PC-9 (cell line): ENCODE data around the gene PTAFR. TPM values are rescaled to one million over a fixed set of nuclear protein-coding genes. Genes with fewer than 3 reads are reported as not detected.

Source experiments
- BruUV-seq: library from RNA; stranded (reverse); fragments of 400-500 nt; replicated peaks from 2 replicates; lab custom pipeline; 2021; lab: Mats Ljungman, UMichigan
- CTCF ChIA-PET: fragments of 300-600 bp; sonication (Branson Sonifier 250); formaldehyde crosslinking; loops from one replicate; lab custom pipeline; 2022; ENCODE audit warnings: antibody characterized with exemption; lab: Charles Lee
- POLR2A ChIA-PET: fragments of 300-600 bp; sonication (Branson Sonifier 250); formaldehyde crosslinking; loops from one replicate; lab custom pipeline; 2022; ENCODE audit warnings: antibody characterized with exemption; ENCODE audit not compliant: unreplicated experiment; lab: Charles Lee
- DNase-seq, 2 experiments: peaks; one replicate each; pipeline versions ENCODE4 v3.0.0 to v3.0.0-alpha.2; 2015 to 2022; ENCODE audit warnings: mixed read lengths in 1 of 2
- H2AFZ ChIP-seq: fragments of 200-600 bp; sonication (generic); 2 replicates; pipeline ENCODE4 v1.8.1; 2017; ENCODE audit warnings: antibody characterized with exemption
- H3F3A ChIP-seq: fragments of 200-600 bp; sonication (generic); 2 replicates; pipeline ENCODE4 v1.8.1; 2017; ENCODE audit warnings: antibody characterized with exemption, mild to moderate bottlenecking, low read depth; ENCODE audit not compliant: insufficient read depth
- H3K27ac ChIP-seq: fragments of 200-600 bp; sonication (generic); 2 replicates; pipeline ENCODE4 v1.6.1; 2016; ENCODE audit warnings: mixed run types
- H3K27me3 ChIP-seq: fragments of 200-600 bp; sonication (generic); 2 replicates; pipeline ENCODE4 v1.6.1; 2016; ENCODE audit warnings: low read depth, mixed run types; ENCODE audit not compliant: insufficient read depth
- H3K36me3 ChIP-seq: fragments of 200-600 bp; sonication (generic); 2 replicates; pipeline ENCODE4 v1.6.1; 2016; ENCODE audit warnings: low read depth, mixed run types
- H3K4me1 ChIP-seq: fragments of 200-600 bp; sonication (generic); replicated peaks from 2 replicates; pipeline ENCODE4 v1.6.1; 2016; ENCODE audit warnings: mixed run types; ENCODE audit not compliant: insufficient read depth
- H3K4me2 ChIP-seq: fragments of 200-600 bp; sonication (generic); 2 replicates; pipeline ENCODE4 v1.6.1; 2017; ENCODE audit warnings: mixed run types
- H3K4me3 ChIP-seq: fragments of 200-600 bp; sonication (generic); 2 replicates; pipeline ENCODE4 v1.6.1; 2016; ENCODE audit warnings: mixed run types
- H3K79me2 ChIP-seq: fragments of 200-600 bp; sonication (generic); 2 replicates; pipeline ENCODE4 v1.6.1; 2017; ENCODE audit warnings: low read depth, mixed run types
- H3K9me2 ChIP-seq: fragments of 200-600 bp; sonication (generic); 2 replicates; pipeline ENCODE4 v1.8.1; 2017; ENCODE audit warnings: mild to moderate bottlenecking; ENCODE audit not compliant: insufficient read depth
- H3K9me3 ChIP-seq: fragments of 200-600 bp; sonication (generic); 2 replicates; pipeline ENCODE4 v1.8.1; 2016; ENCODE audit warnings: low read depth; ENCODE audit not compliant: insufficient read depth
- H4K20me1 ChIP-seq: fragments of 200-600 bp; sonication (generic); 2 replicates; pipeline ENCODE4 v1.8.1; 2017; ENCODE audit not compliant: insufficient read depth
- EZH2 ChIP-seq: fragments of 200-600 bp; sonication (generic); IDR thresholded peaks from 2 replicates; pipeline ENCODE4 v1.8.0; 2017; ENCODE audit warnings: antibody characterized with exemption, low read depth
- intact Hi-C: fragments of 100-400 bp; cut with micrococcal nuclease; formaldehyde crosslinking; loops from one replicate; pipeline ENCODE4 v1.10.0; 2022; ENCODE audit not compliant: unreplicated experiment
- total RNA-seq: library from RNA; stranded (reverse); gene quantifications from 2 replicates; pipeline ENCODE4 v1.2.3, GENCODE V29; 2021
- TF ChIP-seq, protein P1 (sequence below): fragments of 200-600 bp; sonication (generic); conservative IDR thresholded peaks from 2 replicates; pipeline ENCODE4 v1.6.1; 2017; ENCODE audit warnings: mixed run types, antibody characterized with exemption, mild to moderate bottlenecking, moderate library complexity

PTAFR gene
- total RNA-seq, 1 experiment from 2014 or later, result 12.2 TPM

DNA sequence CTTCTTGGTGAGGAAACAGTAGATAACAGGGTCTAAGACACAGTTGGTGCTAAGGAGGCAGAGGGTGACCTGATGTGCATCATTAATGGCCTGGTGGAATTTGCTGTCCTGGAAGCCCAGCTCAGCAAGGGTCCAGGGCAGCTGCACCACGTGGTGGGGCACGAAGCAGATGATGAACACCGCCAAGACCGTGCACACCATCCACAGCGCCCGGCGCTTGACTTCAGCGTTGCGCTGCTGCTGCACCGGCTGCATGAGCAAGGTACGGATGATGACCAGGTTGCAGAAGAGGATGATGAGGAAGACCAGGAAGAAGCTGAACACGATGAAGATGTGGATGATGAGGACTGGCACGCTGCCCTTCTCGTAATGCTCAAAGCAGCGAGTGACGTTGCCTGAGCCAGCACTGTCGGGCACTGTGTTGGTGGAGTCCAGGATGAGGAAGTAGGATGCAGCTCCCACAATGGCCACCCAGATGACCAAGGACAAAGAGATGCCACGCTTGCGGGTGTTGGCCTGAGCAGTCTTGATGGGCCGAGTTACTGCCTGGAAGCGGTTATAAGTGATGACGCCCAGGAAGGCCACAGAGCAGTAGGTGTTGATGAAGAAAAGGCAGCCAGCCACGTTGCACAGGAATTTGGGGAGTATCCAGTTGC lies 26.2 kb downstream of the PTAFR start:
- Histone ChIP-seq H3K27ac (no peak overlapping the region), H3K27me3 (no peaks in the 10 kb centered on the region), H3K4me2 (no peak overlapping the region), H2AFZ (no peak overlapping the region), H4K20me1 (no peaks in the 10 kb centered on the region), H3K4me1 (peaks cover 13% of the 10 kb centered on the region), H3K79me2 (no peaks in the 10 kb centered on the region), H3F3A (no peaks in the 10 kb centered on the region), H3K36me3 (no peaks in the 10 kb centered on the region), H3K9me2 (no peaks in the 10 kb centered on the region), H3K9me3 (no peaks in the 10 kb centered on the region), H3K4me3 (no peak overlapping the region)
- ChIA-PET CTCF (no interaction called here), POLR2A (no interaction called here)
- intact Hi-C loops, result no loop called here
- no peak for DNase-seq
- BruUV-seq, result no TSS peak
- TF ChIP-seq, protein P1, sequence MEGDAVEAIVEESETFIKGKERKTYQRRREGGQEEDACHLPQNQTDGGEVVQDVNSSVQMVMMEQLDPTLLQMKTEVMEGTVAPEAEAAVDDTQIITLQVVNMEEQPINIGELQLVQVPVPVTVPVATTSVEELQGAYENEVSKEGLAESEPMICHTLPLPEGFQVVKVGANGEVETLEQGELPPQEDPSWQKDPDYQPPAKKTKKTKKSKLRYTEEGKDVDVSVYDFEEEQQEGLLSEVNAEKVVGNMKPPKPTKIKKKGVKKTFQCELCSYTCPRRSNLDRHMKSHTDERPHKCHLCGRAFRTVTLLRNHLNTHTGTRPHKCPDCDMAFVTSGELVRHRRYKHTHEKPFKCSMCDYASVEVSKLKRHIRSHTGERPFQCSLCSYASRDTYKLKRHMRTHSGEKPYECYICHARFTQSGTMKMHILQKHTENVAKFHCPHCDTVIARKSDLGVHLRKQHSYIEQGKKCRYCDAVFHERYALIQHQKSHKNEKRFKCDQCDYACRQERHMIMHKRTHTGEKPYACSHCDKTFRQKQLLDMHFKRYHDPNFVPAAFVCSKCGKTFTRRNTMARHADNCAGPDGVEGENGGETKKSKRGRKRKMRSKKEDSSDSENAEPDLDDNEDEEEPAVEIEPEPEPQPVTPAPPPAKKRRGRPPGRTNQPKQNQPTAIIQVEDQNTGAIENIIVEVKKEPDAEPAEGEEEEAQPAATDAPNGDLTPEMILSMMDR, result no peak
- no peak for TF ChIP-seq EZH2

DNA sequence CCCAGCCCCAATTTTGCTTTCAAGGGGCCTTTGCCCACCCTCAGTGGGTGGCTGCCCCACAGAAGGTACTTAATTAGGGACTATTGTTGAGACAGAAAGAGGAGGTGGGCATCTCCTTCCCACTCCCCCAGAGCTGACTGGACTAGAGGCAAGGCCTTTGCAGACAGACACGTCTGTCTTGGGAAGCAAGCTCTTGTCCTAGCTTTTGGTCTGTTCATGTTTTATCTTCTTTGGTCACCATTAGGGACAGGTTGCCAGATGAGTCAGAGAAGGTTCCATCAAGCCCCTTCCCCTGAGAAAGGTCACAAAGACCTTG lies 27.7 kb downstream of the PTAFR start:
- no peak overlapping the region for H3K4me3 ChIP-seq
- no peaks in the 10 kb centered on the region for H3K36me3 ChIP-seq
- no peak for DNase-seq
- no peaks in the 10 kb centered on the region for H3K9me2 ChIP-seq
- H3K4me2 ChIP-seq, result no peak overlapping the region
- peaks cover 27% of the 10 kb centered on the region for H3K4me1 ChIP-seq
- no peaks in the 10 kb centered on the region for H4K20me1 ChIP-seq
- TF ChIP-seq, protein P1, result no peak
- no peak for TF ChIP-seq EZH2
- BruUV-seq, result no TSS peak
- H3F3A ChIP-seq, result peaks cover 10% of the 10 kb centered on the region; the same call in 1 of the 2 replicates
- H3K27ac ChIP-seq, result no peak overlapping the region
- H3K9me3 ChIP-seq, result no peaks in the 10 kb centered on the region
- intact Hi-C loops, result no loop called here
- H3K79me2 ChIP-seq, result no peaks in the 10 kb centered on the region
- no peaks in the 10 kb centered on the region for H3K27me3 ChIP-seq
- POLR2A ChIA-PET, result no interaction called here
- CTCF ChIA-PET, result no interaction called here
- H2AFZ ChIP-seq, result no peak overlapping the region

DNA sequence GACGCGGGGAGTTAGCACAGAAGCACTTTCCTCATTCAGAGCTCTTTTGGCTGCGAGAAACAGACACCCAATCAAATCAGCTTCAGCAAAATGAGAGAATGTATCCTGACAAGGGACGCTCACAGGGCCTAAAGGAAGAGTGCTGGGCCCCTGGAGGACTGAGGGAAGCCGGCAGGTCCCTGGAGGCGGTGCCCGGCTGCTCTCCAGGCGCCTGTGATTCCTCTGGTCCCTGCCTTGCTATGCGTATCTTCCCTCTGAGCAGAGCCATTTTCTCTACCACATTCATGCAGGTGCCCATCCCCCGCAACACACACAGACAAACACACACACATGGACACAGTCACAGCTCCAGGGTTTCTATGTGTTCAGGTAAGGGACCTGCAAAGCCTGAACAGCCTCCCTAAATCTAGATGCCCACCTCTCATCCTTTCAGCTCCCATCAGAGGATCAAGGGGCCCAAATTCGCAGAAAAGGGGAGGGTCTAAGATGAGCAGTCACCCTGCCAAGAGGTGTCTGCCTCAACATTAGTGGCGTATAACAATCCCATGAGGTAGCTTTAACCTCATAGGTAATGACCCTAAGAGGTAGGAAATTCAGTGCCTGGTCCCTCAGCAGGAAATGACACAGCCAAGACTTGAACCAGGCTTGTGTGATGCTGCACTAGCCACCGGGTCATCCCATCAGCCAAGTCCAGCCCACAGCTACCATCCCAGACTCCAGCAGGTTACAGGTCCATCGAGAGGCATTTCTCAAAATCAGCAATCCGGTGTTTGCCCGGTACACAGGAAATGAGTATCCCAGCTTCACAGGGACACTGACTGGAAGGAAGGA lies 29.0 kb downstream of the PTAFR start:
- BruUV-seq, result no TSS peak
- TF ChIP-seq, protein P1, result no peak
- TF ChIP-seq EZH2, result no peak
- Histone ChIP-seq H3K36me3 (no peaks in the 10 kb centered on the region), H3K9me2 (no peaks in the 10 kb centered on the region), H3K4me2 (no peak overlapping the region), H2AFZ (no peak overlapping the region), H3K27ac (no peak overlapping the region), H3K9me3 (no peaks in the 10 kb centered on the region), H3K4me1 (peaks cover 17% of the 10 kb centered on the region), H3K79me2 (no peaks in the 10 kb centered on the region), H4K20me1 (no peaks in the 10 kb centered on the region), H3K4me3 (no peak overlapping the region), H3K27me3 (no peaks in the 10 kb centered on the region), H3F3A (peaks cover 10% of the 10 kb centered on the region; the same call in 1 of the 2 replicates)
- intact Hi-C loops, result no loop called here
- DNase-seq, result no peak
- CTCF ChIA-PET, result no interaction called here
- POLR2A ChIA-PET, result no interaction called here
